A549 (cell line): ENCODE measurements around the gene CXCL17.

Experiments used
- REST ChIP-seq: fragments of 200-600 bp; sonication (generic); IDR thresholded peaks from 2 replicates; pipeline ENCODE4 v1.6.1; 2016; ENCODE audit warnings: antibody characterized with exemption, mild to moderate bottlenecking, moderate library complexity
- TF ChIP-seq, protein P1 (sequence below): IDR thresholded peaks from 2 replicates; pipeline ENCODE4 v1.6.1; 2012

- TF ChIP-seq, protein P1, sequence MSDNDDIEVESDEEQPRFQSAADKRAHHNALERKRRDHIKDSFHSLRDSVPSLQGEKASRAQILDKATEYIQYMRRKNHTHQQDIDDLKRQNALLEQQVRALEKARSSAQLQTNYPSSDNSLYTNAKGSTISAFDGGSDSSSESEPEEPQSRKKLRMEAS: no peak
- TF ChIP-seq REST: no peak
These were observed at the start of gene CXCL17 for GRCh38 chr19:42442833-42443232.
